H1 (cell line): Measurements from ENCODE around the gene SCAF1. TPM values are rescaled to one million over a fixed set of nuclear protein-coding genes. Genes with fewer than 3 reads are reported as not detected.

Experiments
- CTCF ChIA-PET: fragments of 300-600 bp; sonication (Branson Sonifier 250); formaldehyde crosslinking; loops from one replicate; lab custom pipeline; 2021; ENCODE audit not compliant: partially characterized antibody; lab: Charles Lee
- POLR2A ChIA-PET: fragments of 300-600 bp; sonication (Branson Sonifier 250); formaldehyde crosslinking; loops from one replicate; lab custom pipeline; 2021; ENCODE audit warnings: inconsistent platforms; ENCODE audit not compliant: partially characterized antibody; lab: Charles Lee
- DNase-seq, 2 experiments: peaks; one replicate each; pipeline versions ENCODE4 v3.0.0 to v3.0.0-alpha.2; 2010 to 2022; ENCODE audit warnings: low spot score in 2 of 2, low read depth in 1 of 2, mixed read lengths in 1 of 2
- FAIRE-seq: peaks from 2 replicates; lab custom pipeline; 2011; peaks lifted over from hg19 to GRCh38; lab: Jason Lieb, UNC
- H2AFZ ChIP-seq: 2 replicates; pipeline ENCODE4 v1.8.1; 2012; ENCODE audit warnings: low read length, inconsistent platforms
- H2AK5ac ChIP-seq: 2 replicates; pipeline ENCODE4 v1.6.1; 2013; ENCODE audit warnings: low read depth, low read length
- H2BK120ac ChIP-seq: replicated peaks from 2 replicates; pipeline ENCODE3; 2013; ENCODE audit warnings: low read depth, low read length, inconsistent platforms
- H2BK12ac ChIP-seq: 2 replicates; pipeline ENCODE4 v1.6.1; 2013; ENCODE audit warnings: low read depth, low read length
- H2BK15ac ChIP-seq: 2 replicates; pipeline ENCODE4 v1.6.1; 2013; ENCODE audit warnings: low read length
- H2BK20ac ChIP-seq: 2 replicates; pipeline ENCODE4 v1.6.1; 2013; ENCODE audit warnings: low read length
- H2BK5ac ChIP-seq: 2 replicates; pipeline ENCODE4 v1.6.1; 2013; ENCODE audit warnings: low read depth, low read length
- H3K14ac ChIP-seq: 2 replicates; pipeline ENCODE4 v1.6.1; 2013; ENCODE audit warnings: inconsistent platforms; ENCODE audit not compliant: insufficient read length
- H3K18ac ChIP-seq: 2 replicates; pipeline ENCODE4 v1.6.1; 2013; ENCODE audit warnings: low read length; ENCODE audit errors: extremely low read depth
- H3K23ac ChIP-seq: 2 replicates; pipeline ENCODE4 v1.6.1; 2013; ENCODE audit warnings: inconsistent platforms; ENCODE audit not compliant: insufficient read length
- H3K23me2 ChIP-seq: 2 replicates; pipeline ENCODE4 v1.6.1; 2013; ENCODE audit warnings: low read depth, low read length
- H3K27ac ChIP-seq: 2 replicates; pipeline ENCODE4 v1.6.1; 2011; ENCODE audit warnings: low read depth, low read length, inconsistent platforms
- H3K27me3 ChIP-seq, 4 experiments: replicated peaks in 1 of 4; 1 replicate in 1 of 4; 2 replicates in 3 of 4; pipeline versions ENCODE4 v1.6.1 to v1.8.1; 2011 to 2013; ENCODE audit warnings: low read length in 3 of 4, mild to moderate bottlenecking in 3 of 4, inconsistent platforms in 2 of 4, mixed read lengths in 2 of 4, moderate library complexity in 1 of 4; ENCODE audit not compliant: control insufficient read depth in 3 of 4, insufficient read depth in 3 of 4; ENCODE audit errors: extremely low read depth in 1 of 4
- H3K36me3 ChIP-seq, 4 experiments: 2 replicates each; pipeline versions ENCODE4 v1.6.1 to v1.8.1; 2011 to 2013; ENCODE audit warnings: mild to moderate bottlenecking in 4 of 4, low read length in 3 of 4, moderate library complexity in 2 of 4, control low read depth in 1 of 4, inconsistent platforms in 1 of 4; ENCODE audit not compliant: insufficient read depth in 4 of 4, control insufficient read depth in 2 of 4
- H3K4ac ChIP-seq: replicated peaks from 2 replicates; pipeline ENCODE3; 2013; ENCODE audit warnings: low read length, low read depth, mixed read lengths, inconsistent platforms; ENCODE audit not compliant: insufficient read length
- H3K4me1 ChIP-seq, 4 experiments: replicated peaks in 1 of 4; 1 replicate in 1 of 4; 2 replicates in 3 of 4; pipeline versions ENCODE4 v1.6.1 to v1.8.1; 2011 to 2013; ENCODE audit warnings: low read length in 3 of 4, inconsistent platforms in 2 of 4, mixed read lengths in 1 of 4; ENCODE audit not compliant: insufficient read depth in 4 of 4, control insufficient read depth in 3 of 4
- H3K4me2 ChIP-seq, 2 experiments: 2 replicates each; pipeline versions ENCODE4 v1.6.1 to v1.8.1; 2011 to 2013; ENCODE audit warnings: low read depth in 2 of 2, low read length in 2 of 2, control low read depth in 1 of 2, inconsistent platforms in 1 of 2, mild to moderate bottlenecking in 1 of 2; ENCODE audit not compliant: insufficient read depth in 1 of 2
- H3K4me3 ChIP-seq, 4 experiments: fragments of 200-600, 300-600 bp in 1 of 4; sonication (generic), shearing (Covaris generic), sonication (Bioruptor Twin) in 1 of 4; 2 replicates each; pipeline versions ENCODE4 v1.5.1 to v1.8.1; 2011 to 2016; ENCODE audit warnings: low read length in 4 of 4, low read depth in 3 of 4, control low read depth in 2 of 4, inconsistent platforms in 2 of 4, mild to moderate bottlenecking in 2 of 4, mixed read lengths in 1 of 4, moderate library complexity in 1 of 4; ENCODE audit not compliant: insufficient read depth in 2 of 4; ENCODE audit errors: extremely low read depth in 1 of 4
- H3K56ac ChIP-seq: replicated peaks from 2 replicates; pipeline ENCODE3; 2013; ENCODE audit warnings: low read depth, mild to moderate bottlenecking, mixed read lengths, low read length, inconsistent platforms; ENCODE audit not compliant: insufficient read length
- H3K79me1 ChIP-seq: 2 replicates; pipeline ENCODE4 v1.6.1; 2013; ENCODE audit warnings: low read depth, low read length, control low read depth
- H3K79me2 ChIP-seq, 2 experiments: 2 replicates each; pipeline versions ENCODE4 v1.6.1 to v1.8.1; 2012 to 2013; ENCODE audit warnings: low read length in 2 of 2, mild to moderate bottlenecking in 2 of 2, inconsistent platforms in 1 of 2; ENCODE audit not compliant: insufficient read depth in 2 of 2, control insufficient read depth in 1 of 2
- H3K9ac ChIP-seq, 4 experiments: replicated peaks in 1 of 4; 1 replicate in 1 of 4; 2 replicates in 3 of 4; pipeline versions ENCODE4 v1.6.1 to v1.8.1; 2011 to 2013; ENCODE audit warnings: low read depth in 3 of 4, low read length in 3 of 4, control low read depth in 2 of 4, mild to moderate bottlenecking in 2 of 4, moderate library complexity in 2 of 4, inconsistent platforms in 1 of 4; ENCODE audit errors: extremely low read depth in 1 of 4
- H3K9me3 ChIP-seq, 2 experiments: 2 replicates each; pipeline versions ENCODE4 v1.6.1 to v1.8.1; 2012 to 2013; ENCODE audit warnings: mild to moderate bottlenecking in 2 of 2, moderate library complexity in 2 of 2, control low read depth in 1 of 2, inconsistent platforms in 1 of 2, low read depth in 1 of 2, low read length in 1 of 2, mixed read lengths in 1 of 2; ENCODE audit not compliant: insufficient read depth in 2 of 2
- H4K20me1 ChIP-seq, 2 experiments: replicated peaks in 1 of 2; 2 replicates each; pipeline versions ENCODE3 to v1.8.1; 2011 to 2013; ENCODE audit warnings: inconsistent platforms in 2 of 2, low read length in 2 of 2, mild to moderate bottlenecking in 1 of 2; ENCODE audit not compliant: insufficient read depth in 2 of 2, control insufficient read depth in 1 of 2
- H4K5ac ChIP-seq: 2 replicates; pipeline ENCODE4 v1.6.1; 2013; ENCODE audit warnings: low read length, low read depth, mixed read lengths, inconsistent platforms; ENCODE audit not compliant: insufficient read length
- H4K8ac ChIP-seq: 2 replicates; pipeline ENCODE4 v1.8.0; 2013; ENCODE audit warnings: mild to moderate bottlenecking, moderate library complexity, low read length, inconsistent platforms; ENCODE audit not compliant: insufficient read depth; ENCODE audit errors: extremely low read depth
- H4K91ac ChIP-seq: replicated peaks from 2 replicates; pipeline ENCODE3; 2013; ENCODE audit warnings: low read length, mixed read lengths, inconsistent platforms; ENCODE audit not compliant: insufficient read length
- BCL11A ChIP-seq, 2 experiments: IDR thresholded peaks; one replicate each; pipeline ENCODE4 v1.6.1; 2011; ENCODE audit warnings: low read depth in 2 of 2, low read length in 2 of 2, mild to moderate bottlenecking in 2 of 2
- EP300 ChIP-seq, 2 experiments: IDR thresholded peaks; 1 replicate in 1 of 2; 2 replicates in 1 of 2; pipeline ENCODE4 v1.6.1; 2011 to 2012; ENCODE audit warnings: low read depth in 2 of 2, low read length in 2 of 2, mild to moderate bottlenecking in 2 of 2, borderline replicate concordance in 1 of 2, inconsistent platforms in 1 of 2, moderate library complexity in 1 of 2
- EZH2 ChIP-seq: fragments of 200-600 bp; sonication (generic); IDR thresholded peaks from 2 replicates; pipeline ENCODE4 v1.7.1; 2012; ENCODE audit warnings: low read depth, mild to moderate bottlenecking, moderate library complexity, low read length, inconsistent platforms; ENCODE audit not compliant: severe bottlenecking
- NANOG ChIP-seq: IDR thresholded peaks from 2 replicates; pipeline ENCODE4 v1.6.1; 2011; ENCODE audit warnings: low read length, low read depth, mild to moderate bottlenecking, inconsistent platforms; ENCODE audit not compliant: insufficient read depth, poor library complexity, severe bottlenecking
- RBBP5 ChIP-seq: IDR thresholded peaks from 2 replicates; pipeline ENCODE4 v1.7.1; 2012; ENCODE audit warnings: low read depth, mild to moderate bottlenecking, inconsistent platforms, low read length, moderate library complexity, borderline replicate concordance
- SIN3A ChIP-seq, 2 experiments: IDR thresholded peaks in 1 of 2; conservative IDR thresholded peaks in 1 of 2; 2 replicates each; pipeline ENCODE4 v1.6.1; 2011 to 2012; ENCODE audit warnings: low read length in 2 of 2, improper control_type of control experiment in 1 of 2, low read depth in 1 of 2, mild to moderate bottlenecking in 1 of 2
- SP2 ChIP-seq: IDR thresholded peaks from 2 replicates; pipeline ENCODE4 v1.6.1; 2012; ENCODE audit warnings: mild to moderate bottlenecking, low read length, inconsistent platforms
- TAF1 ChIP-seq: IDR thresholded peaks from 2 replicates; pipeline ENCODE4 v1.6.1; 2011; ENCODE audit warnings: mild to moderate bottlenecking, low read depth, low read length
- TCF12 ChIP-seq: IDR thresholded peaks from 2 replicates; pipeline ENCODE4 v1.6.1; 2011; ENCODE audit warnings: low read depth, mild to moderate bottlenecking, low read length
- YY1 ChIP-seq: IDR thresholded peaks from 2 replicates; pipeline ENCODE4 v1.6.1; 2011; ENCODE audit warnings: low read depth, mild to moderate bottlenecking, low read length
- WGBS, 2 experiments: shearing (Covaris generic) in 1 of 2; methylation state at CpG; one replicate each; pipeline versions ENCODE4 v1.1.6 to v1.1.7; 2013 to 2015; ENCODE audit warnings: low lambda C conversion rate in 2 of 2, mixed read lengths in 2 of 2, inconsistent platforms in 1 of 2, low coverage in 1 of 2, missing lambda C conversion rate in 1 of 2; ENCODE audit not compliant: insufficient replicate concordance in 2 of 2, insufficient coverage in 1 of 2, insufficient read length in 1 of 2; ENCODE audit errors: extremely low coverage in 1 of 2, missing lambda C conversion rate in 1 of 2; 5-methylcytosine and 5-hydroxymethylcytosine counted together
- polyA plus RNA-seq, 7 experiments: library from polyadenylated mRNA; depleted of rRNA in 3 of 7; stranded (reverse) in 5 of 7; unstranded in 2 of 7; fragments of >200 nt in 5 of 7; fragments of 200-250 nt in 2 of 7; gene quantifications; 1 replicate in 5 of 7; 2 replicates in 1 of 7; 4 replicates in 1 of 7; pipeline versions ENCODE4 v1.2.1 to v1.2.3, GENCODE V29; 2011 to 2013; ENCODE audit warnings: missing spikeins in 2 of 7, mixed read lengths in 2 of 7
- total RNA-seq: library from RNA; stranded (reverse); fragmentation: NEBNext Ultra II Directional; extraction: Animal tissue kit (Norgen Biotek cat#: 25700); gene quantifications from 2 replicates; pipeline ENCODE4 v1.2.1, GENCODE V29; 2021
- TF ChIP-seq, protein P1 (sequence below): IDR thresholded peaks from 2 replicates; pipeline ENCODE4 v1.6.1; 2011; ENCODE audit warnings: low read length, improper control_type of control experiment
- TF ChIP-seq, protein P2 (sequence below): IDR thresholded peaks from 2 replicates; pipeline ENCODE4 v1.6.1; 2012; ENCODE audit warnings: inconsistent platforms

The SCAF1 gene
- total and polyA plus RNA-seq, 2 of the 8 experiments (the other 6 are each of a cell fraction or from before 2014, with no cell fraction given), result 9.7 to 81.7 TPM

DNA sequence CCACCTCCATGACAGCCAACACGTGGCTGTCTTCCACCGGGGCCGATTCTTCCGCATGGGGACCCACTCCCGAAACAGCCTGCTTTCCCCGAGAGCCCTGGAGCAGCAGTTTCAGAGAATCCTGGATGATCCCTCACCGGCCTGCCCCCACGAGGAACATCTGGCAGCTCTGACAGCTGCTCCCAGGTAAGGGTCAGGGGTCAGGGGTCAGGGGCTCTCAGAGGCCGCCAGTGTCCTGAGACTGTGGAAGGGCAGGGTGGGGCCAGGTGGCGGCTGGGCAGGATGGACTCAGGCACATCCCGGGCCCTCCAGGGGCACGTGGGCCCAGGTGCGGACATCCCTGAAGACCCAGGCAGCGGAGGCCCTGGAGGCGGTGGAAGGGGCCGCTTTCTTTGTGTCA, 63.9 kb downstream of the SCAF1 start:
- Histone ChIP-seq H4K91ac (no peak overlapping the region), H3K14ac (no peak overlapping the region), H2BK12ac (no peak overlapping the region), H3K18ac (no peak overlapping the region), H3K4me3 (no peak overlapping the region), H3K27me3 (no peaks in the 10 kb centered on the region), H4K20me1 (peaks cover 0 to 4% of the 10 kb centered on the region in 2 experiments), H3K4me1 (no peaks in the 10 kb centered on the region), H3K9ac (no peak overlapping the region), H3K23me2 (peaks cover 6% of the 10 kb centered on the region; the same call in 1 of the 2 replicates), H3K23ac (no peak overlapping the region), H4K5ac (no peak overlapping the region), H3K4me2 (no peak overlapping the region), H2BK20ac (no peak overlapping the region), H3K27ac (no peak overlapping the region), H3K4ac (no peak overlapping the region), H2BK5ac (no peak overlapping the region), H2BK120ac (no peak overlapping the region), H2BK15ac (no peak overlapping the region), H3K9me3 (no peaks in the 10 kb centered on the region), H2AFZ (no peak overlapping the region), H2AK5ac (no peak overlapping the region), H3K79me1 (no peaks in the 10 kb centered on the region), H4K8ac (no peak overlapping the region), H3K79me2 (no peaks in the 10 kb centered on the region; a peak in 1 of 4 replicates), H3K36me3 (peaks cover 17 to 41% (median 29%) of the 10 kb centered on the region in 4 experiments), H3K56ac (no peak overlapping the region)
- 95% methylated on average over 13 of the region's 16 CpGs; no CpG with 5 or more reads in 1 of the 2 experiments for WGBS, 2 experiments
- FAIRE-seq (no peak), DNase-seq (no peak)
- ChIA-PET POLR2A (interaction anchor here (1.1 to 2.2 kb wide), 2 partner anchors 16 to 24 kb away, joined by 3 to 9 read pairs; partner anchors contain the start of gene CPT1C), CTCF (no interaction called here)
- TF ChIP-seq EP300 (IDR thresholded peaks at IDR 0.05; ENCODE audit: borderline replicate concordance in 1 of 2, low read depth in 2 of 2, low read length in 2 of 2), result no peak
- no peak for TF ChIP-seq TAF1
- TF ChIP-seq BCL11A (IDR thresholded peaks at IDR 0.05; ENCODE audit: low read depth in 2 of 2, low read length in 2 of 2), result no peak
- TF ChIP-seq SIN3A (conservative IDR thresholded peaks at IDR 0.05 in 1 of 2, IDR thresholded peaks at IDR 0.05 in 1 of 2; ENCODE audit: low read depth in 1 of 2, low read length in 2 of 2), result no peak
- no peak for TF ChIP-seq EZH2
- TF ChIP-seq, protein P1, sequence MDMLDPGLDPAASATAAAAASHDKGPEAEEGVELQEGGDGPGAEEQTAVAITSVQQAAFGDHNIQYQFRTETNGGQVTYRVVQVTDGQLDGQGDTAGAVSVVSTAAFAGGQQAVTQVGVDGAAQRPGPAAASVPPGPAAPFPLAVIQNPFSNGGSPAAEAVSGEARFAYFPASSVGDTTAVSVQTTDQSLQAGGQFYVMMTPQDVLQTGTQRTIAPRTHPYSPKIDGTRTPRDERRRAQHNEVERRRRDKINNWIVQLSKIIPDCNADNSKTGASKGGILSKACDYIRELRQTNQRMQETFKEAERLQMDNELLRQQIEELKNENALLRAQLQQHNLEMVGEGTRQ, result no peak
- TF ChIP-seq NANOG, result no peak
- TF ChIP-seq, protein P2, sequence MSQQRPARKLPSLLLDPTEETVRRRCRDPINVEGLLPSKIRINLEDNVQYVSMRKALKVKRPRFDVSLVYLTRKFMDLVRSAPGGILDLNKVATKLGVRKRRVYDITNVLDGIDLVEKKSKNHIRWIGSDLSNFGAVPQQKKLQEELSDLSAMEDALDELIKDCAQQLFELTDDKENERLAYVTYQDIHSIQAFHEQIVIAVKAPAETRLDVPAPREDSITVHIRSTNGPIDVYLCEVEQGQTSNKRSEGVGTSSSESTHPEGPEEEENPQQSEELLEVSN, result no peak
- no peak for TF ChIP-seq TCF12
- TF ChIP-seq SP2, result no peak
- no peak for TF ChIP-seq YY1
- TF ChIP-seq RBBP5, result no peak
